ENCODE results near the gene CAV1.

CAV1 gene

DNA sequence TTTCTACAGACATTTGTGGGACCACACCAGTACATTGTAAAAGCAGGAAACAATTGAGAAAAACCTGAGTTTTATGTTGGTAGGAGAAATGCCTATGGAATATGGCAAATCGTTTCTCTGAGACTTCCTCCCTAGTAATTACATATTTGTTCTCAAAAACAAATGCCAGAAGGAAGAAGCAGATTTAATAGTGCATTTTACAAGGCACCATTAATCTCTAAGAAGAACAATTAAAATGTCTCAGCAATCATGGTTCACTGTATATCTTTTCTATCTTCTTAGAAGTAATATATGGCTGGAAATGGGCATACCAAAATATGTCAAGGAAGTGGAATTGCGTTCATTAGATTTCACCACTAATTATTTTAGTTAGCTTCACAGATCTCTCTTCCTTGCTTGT lies 13.3 kb downstream of the CAV1 start:
- DNase-seq (ENCODE audit: extremely low read depth, insufficient read length) = no peak
- TF ChIP-seq, protein P1, sequence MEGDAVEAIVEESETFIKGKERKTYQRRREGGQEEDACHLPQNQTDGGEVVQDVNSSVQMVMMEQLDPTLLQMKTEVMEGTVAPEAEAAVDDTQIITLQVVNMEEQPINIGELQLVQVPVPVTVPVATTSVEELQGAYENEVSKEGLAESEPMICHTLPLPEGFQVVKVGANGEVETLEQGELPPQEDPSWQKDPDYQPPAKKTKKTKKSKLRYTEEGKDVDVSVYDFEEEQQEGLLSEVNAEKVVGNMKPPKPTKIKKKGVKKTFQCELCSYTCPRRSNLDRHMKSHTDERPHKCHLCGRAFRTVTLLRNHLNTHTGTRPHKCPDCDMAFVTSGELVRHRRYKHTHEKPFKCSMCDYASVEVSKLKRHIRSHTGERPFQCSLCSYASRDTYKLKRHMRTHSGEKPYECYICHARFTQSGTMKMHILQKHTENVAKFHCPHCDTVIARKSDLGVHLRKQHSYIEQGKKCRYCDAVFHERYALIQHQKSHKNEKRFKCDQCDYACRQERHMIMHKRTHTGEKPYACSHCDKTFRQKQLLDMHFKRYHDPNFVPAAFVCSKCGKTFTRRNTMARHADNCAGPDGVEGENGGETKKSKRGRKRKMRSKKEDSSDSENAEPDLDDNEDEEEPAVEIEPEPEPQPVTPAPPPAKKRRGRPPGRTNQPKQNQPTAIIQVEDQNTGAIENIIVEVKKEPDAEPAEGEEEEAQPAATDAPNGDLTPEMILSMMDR (IDR thresholded peaks at IDR 0.05; ENCODE audit: insufficient read depth, low read length, poor library complexity, severe bottlenecking) = no peak
- Histone ChIP-seq H3K4me3 (replicated peaks; ENCODE audit: low read depth, low read length) (no peak overlapping the region), H3K36me3 (ENCODE audit: control insufficient read depth, insufficient read depth, low read length) (no peaks in the 10 kb centered on the region), H3K27me3 (replicated peaks; ENCODE audit: control insufficient read depth, insufficient read depth, low read length) (no peaks in the 10 kb centered on the region)

DNA sequence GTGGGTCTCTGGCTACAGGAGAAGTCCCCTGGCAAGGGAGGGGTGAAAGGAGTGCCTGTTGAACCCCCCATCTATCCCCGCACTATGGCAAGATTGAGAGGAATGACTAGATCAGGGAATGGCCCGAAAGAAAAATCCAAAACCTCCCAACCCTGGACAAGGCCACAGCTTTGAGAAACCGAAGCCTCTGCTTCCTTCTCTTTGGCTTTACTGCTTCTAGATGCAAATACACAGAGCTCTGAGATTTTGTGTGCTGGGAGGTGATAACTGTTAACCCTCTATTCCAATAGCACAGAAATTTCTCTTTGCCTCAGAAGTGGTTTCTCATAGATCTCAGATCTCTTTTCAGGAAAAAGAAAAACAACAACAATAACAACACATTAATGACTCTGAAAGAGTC lies 15.0 kb downstream of the CAV1 start:
- TF ChIP-seq, protein P1 (IDR thresholded peaks at IDR 0.05; ENCODE audit: insufficient read depth, low read length, poor library complexity, severe bottlenecking) = no peak
- no peaks in the 10 kb centered on the region for H3K36me3 ChIP-seq (ENCODE audit: control insufficient read depth, insufficient read depth, low read length)
- DNase-seq (ENCODE audit: extremely low read depth, insufficient read length) = no peak

DNA sequence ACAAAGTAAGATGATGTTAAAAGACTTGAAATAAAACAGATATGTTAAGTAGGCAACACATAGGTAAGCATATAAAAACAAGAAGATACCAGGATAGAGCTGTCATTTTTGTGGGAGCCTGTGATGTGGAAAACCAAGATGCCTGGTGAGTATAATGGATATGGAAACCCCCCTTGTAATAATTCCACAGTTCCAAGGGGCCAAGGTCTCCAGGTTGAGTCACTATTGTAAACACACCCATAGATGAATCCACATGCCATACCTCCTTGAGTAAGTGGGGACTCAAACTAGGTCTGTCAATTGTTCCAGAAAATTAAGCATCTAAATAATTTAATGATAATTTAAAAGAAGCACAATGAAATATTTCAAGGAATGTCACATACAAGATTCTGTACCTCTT lies 15.9 kb downstream of the CAV1 start:
- TF ChIP-seq, protein P1 (IDR thresholded peaks at IDR 0.05; ENCODE audit: insufficient read depth, low read length, poor library complexity, severe bottlenecking) = no peak
- Histone ChIP-seq H3K27me3 (replicated peaks; ENCODE audit: control insufficient read depth, insufficient read depth, low read length) (no peaks in the 10 kb centered on the region), H3K36me3 (ENCODE audit: control insufficient read depth, insufficient read depth, low read length) (no peaks in the 10 kb centered on the region), H3K4me3 (replicated peaks; ENCODE audit: low read depth, low read length) (no peak overlapping the region)
- DNase-seq (ENCODE audit: extremely low read depth, insufficient read length) = no peak

More for the DNA sequence above, 15.0 kb downstream of the CAV1 start:
- no peaks in the 10 kb centered on the region for H3K27me3 ChIP-seq (replicated peaks; ENCODE audit: control insufficient read depth, insufficient read depth, low read length)
- H3K4me3 ChIP-seq (replicated peaks; ENCODE audit: low read depth, low read length) = no peak overlapping the region

DNA sequence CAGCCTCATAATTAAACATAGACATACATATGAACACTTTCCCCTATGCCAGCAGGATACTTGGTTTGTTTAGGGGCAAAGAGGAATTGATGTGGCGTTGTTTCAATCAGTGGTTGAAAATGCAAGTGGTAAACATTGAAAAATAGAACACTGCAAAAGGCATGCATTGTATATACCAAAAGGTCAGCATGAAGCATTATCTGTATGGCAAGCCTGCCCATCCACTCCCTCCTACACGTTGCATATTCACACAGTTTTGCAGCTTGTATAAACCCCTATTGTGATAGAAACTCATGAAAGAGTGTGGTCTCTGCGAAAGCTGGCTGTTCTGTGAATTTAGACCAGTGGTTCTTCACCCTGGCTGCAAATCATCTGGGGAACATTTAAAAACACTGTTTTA lies 17.1 kb downstream of the CAV1 start:
- DNase-seq (ENCODE audit: extremely low read depth, insufficient read length) = no peak
- TF ChIP-seq, protein P1 (IDR thresholded peaks at IDR 0.05; ENCODE audit: insufficient read depth, low read length, poor library complexity, severe bottlenecking) = no peak
- H3K36me3 ChIP-seq (ENCODE audit: control insufficient read depth, insufficient read depth, low read length) = no peaks in the 10 kb centered on the region

DNA sequence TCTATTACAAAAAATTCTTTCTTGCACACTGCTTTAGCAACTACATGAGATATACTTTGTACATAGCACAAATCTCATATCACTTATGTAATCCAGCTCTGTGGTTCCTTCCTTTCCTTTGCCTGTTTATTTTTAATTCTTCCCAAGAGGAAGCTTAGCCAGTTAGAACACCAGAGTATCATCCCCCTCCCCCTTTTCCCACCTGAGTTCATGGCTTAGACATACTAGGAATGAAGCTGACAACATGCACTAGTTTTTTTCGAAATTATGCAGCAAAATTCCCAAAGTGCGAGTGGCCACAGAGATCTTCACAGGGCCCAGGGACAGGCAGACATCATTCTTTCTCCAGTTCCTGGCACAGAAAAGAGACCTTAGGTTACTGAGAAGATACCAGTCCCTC lies 17.8 kb downstream of the CAV1 start:
- TF ChIP-seq, protein P1 (IDR thresholded peaks at IDR 0.05; ENCODE audit: insufficient read depth, low read length, poor library complexity, severe bottlenecking) = no peak
- no peaks in the 10 kb centered on the region for H3K27me3 ChIP-seq (replicated peaks; ENCODE audit: control insufficient read depth, insufficient read depth, low read length)
- DNase-seq (ENCODE audit: extremely low read depth, insufficient read length) = no peak
- H3K4me3 ChIP-seq (replicated peaks; ENCODE audit: low read depth, low read length) = no peak overlapping the region
- no peaks in the 10 kb centered on the region for H3K36me3 ChIP-seq (ENCODE audit: control insufficient read depth, insufficient read depth, low read length)

More for the DNA sequence above, 17.1 kb downstream of the CAV1 start:
- Histone ChIP-seq H3K27me3 (replicated peaks; ENCODE audit: control insufficient read depth, insufficient read depth, low read length) (no peaks in the 10 kb centered on the region), H3K4me3 (replicated peaks; ENCODE audit: low read depth, low read length) (no peak overlapping the region)

DNA sequence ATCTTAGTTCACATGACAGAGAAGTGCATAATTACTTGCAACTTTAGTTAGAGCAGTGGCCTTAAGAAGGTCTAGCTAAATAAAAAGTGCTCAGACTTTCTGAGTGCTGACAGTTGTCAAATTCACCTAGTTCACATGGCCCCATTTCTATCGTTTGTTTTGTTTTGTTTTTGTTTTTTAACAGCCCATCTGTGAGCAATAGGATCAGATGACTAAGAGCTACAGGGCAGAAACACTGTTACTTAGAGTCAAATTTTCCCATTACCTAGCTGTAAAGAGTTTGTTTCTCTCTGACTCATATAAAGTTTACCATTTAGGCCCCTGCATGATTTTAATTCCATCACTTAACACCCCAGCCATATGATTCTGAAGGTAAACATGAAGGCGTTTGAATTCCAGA lies 18.8 kb downstream of the CAV1 start:
- TF ChIP-seq, protein P1 (IDR thresholded peaks at IDR 0.05; ENCODE audit: insufficient read depth, low read length, poor library complexity, severe bottlenecking) = no peak
- Histone ChIP-seq H3K36me3 (ENCODE audit: control insufficient read depth, insufficient read depth, low read length) (no peaks in the 10 kb centered on the region), H3K4me3 (replicated peaks; ENCODE audit: low read depth, low read length) (no peak overlapping the region), H3K27me3 (replicated peaks; ENCODE audit: control insufficient read depth, insufficient read depth, low read length) (no peaks in the 10 kb centered on the region)
- no peak for DNase-seq (ENCODE audit: extremely low read depth, insufficient read length)
